ENCODE data around the gene SHBG. TPM values are rescaled to one million over a fixed set of nuclear protein-coding genes. Genes with fewer than 3 reads are reported as not detected.

Gene SHBG
- total RNA-seq, 1 experiment from 2014 or later = not detected

- H3K4me1 ChIP-seq (ENCODE audit: insufficient read depth, low read length, poor library complexity, severe bottlenecking) = no peaks in the 10 kb centered on the region
- no peak overlapping the region for H3K27ac ChIP-seq (ENCODE audit: low read depth, low read length, poor library complexity, severe bottlenecking)
- no peak overlapping the region for H3K4me3 ChIP-seq (ENCODE audit: low read depth, low read length, poor library complexity, severe bottlenecking)
- intact Hi-C loops (cut with micrococcal nuclease; ENCODE audit: unreplicated experiment) = no loop called here
- BruUV-seq (replicated peaks) = no TSS peak
- DNase-seq (ENCODE audit: low spot score) = peak; percentile 36
- H3K36me3 ChIP-seq (ENCODE audit: insufficient read depth, low read length, poor library complexity, severe bottlenecking) = no peaks in the 10 kb centered on the region
- no peak for TF ChIP-seq EZH2 (IDR thresholded peaks at IDR 0.05; ENCODE audit: borderline replicate concordance, low read depth, low read length, poor library complexity, severe bottlenecking)
- 0 out of 2 replicates have a peak, but pooled peaks have one; percentile 12 for TF ChIP-seq CTCF (conservative IDR thresholded peaks at IDR 0.05; ENCODE audit: low read depth, low read length)
- ChIA-PET CTCF (interaction anchor here (0.6 to 1.0 kb wide), 3 partner anchors 54 to 83 kb away, joined by 3 to 5 read pairs (median 3); partner anchors contain the start of genes TP53 and WRAP53), POLR2A (ENCODE audit: low non-redundant PET) (no interaction called here)
- H3K27me3 ChIP-seq (replicated peaks; ENCODE audit: insufficient read depth, low read depth, low read length, poor library complexity) = no peaks in the 10 kb centered on the region
- no peaks in the 10 kb centered on the region for H3K9me3 ChIP-seq (ENCODE audit: low read depth, low read length, poor library complexity, severe bottlenecking)
These were observed 3.2 kb downstream of the SHBG start for GRCh38 chr17:7633093-7633492.

GRCh38 chr17:7634384-7634783, 4.4 kb downstream of the SHBG start:
- intact Hi-C loops (cut with micrococcal nuclease; ENCODE audit: unreplicated experiment) = no loop called here
- TF ChIP-seq EZH2 (IDR thresholded peaks at IDR 0.05; ENCODE audit: borderline replicate concordance, low read depth, low read length, poor library complexity, severe bottlenecking) (no peak), CTCF (conservative IDR thresholded peaks at IDR 0.05; ENCODE audit: low read depth, low read length) (peak; percentile 54)
- no peaks in the 10 kb centered on the region for H3K9me3 ChIP-seq (ENCODE audit: low read depth, low read length, poor library complexity, severe bottlenecking)
- H3K27ac ChIP-seq (ENCODE audit: low read depth, low read length, poor library complexity, severe bottlenecking) = no peak overlapping the region
- CTCF ChIA-PET = no interaction called here
- no peak overlapping the region for H3K4me3 ChIP-seq (ENCODE audit: low read depth, low read length, poor library complexity, severe bottlenecking)
- POLR2A ChIA-PET (ENCODE audit: low non-redundant PET) = no interaction called here
- peak; percentile 57 for DNase-seq (ENCODE audit: low spot score)
- no peaks in the 10 kb centered on the region for H3K27me3 ChIP-seq (replicated peaks; ENCODE audit: insufficient read depth, low read depth, low read length, poor library complexity)
- BruUV-seq (replicated peaks) = no TSS peak
- no peaks in the 10 kb centered on the region for H3K4me1 ChIP-seq (ENCODE audit: insufficient read depth, low read length, poor library complexity, severe bottlenecking)
- H3K36me3 ChIP-seq (ENCODE audit: insufficient read depth, low read length, poor library complexity, severe bottlenecking) = no peaks in the 10 kb centered on the region

- no peak for DNase-seq (ENCODE audit: low spot score)
- intact Hi-C loops (cut with micrococcal nuclease; ENCODE audit: unreplicated experiment) = no loop called here
- no TSS peak for BruUV-seq (replicated peaks)
- no peaks in the 10 kb centered on the region for H3K9me3 ChIP-seq (ENCODE audit: low read depth, low read length, poor library complexity, severe bottlenecking)
- H3K4me1 ChIP-seq (ENCODE audit: insufficient read depth, low read length, poor library complexity, severe bottlenecking) = no peaks in the 10 kb centered on the region
- H3K36me3 ChIP-seq (ENCODE audit: insufficient read depth, low read length, poor library complexity, severe bottlenecking) = no peaks in the 10 kb centered on the region
- POLR2A ChIA-PET (ENCODE audit: low non-redundant PET) = no interaction called here
- no peaks in the 10 kb centered on the region for H3K27me3 ChIP-seq (replicated peaks; ENCODE audit: insufficient read depth, low read depth, low read length, poor library complexity)
- H3K27ac ChIP-seq (ENCODE audit: low read depth, low read length, poor library complexity, severe bottlenecking) = no peak overlapping the region
- CTCF ChIA-PET = interaction anchor here (0.5 kb wide), 1 partner anchor 103 kb away, joined by 3 read pairs; no protein-coding TSS in a partner anchor
- TF ChIP-seq CTCF (conservative IDR thresholded peaks at IDR 0.05; ENCODE audit: low read depth, low read length) (no peak), EZH2 (IDR thresholded peaks at IDR 0.05; ENCODE audit: borderline replicate concordance, low read depth, low read length, poor library complexity, severe bottlenecking) (no peak)
- H3K4me3 ChIP-seq (ENCODE audit: low read depth, low read length, poor library complexity, severe bottlenecking) = no peak overlapping the region
These were observed 6.2 kb downstream of the SHBG start for GRCh38 chr17:7636163-7636562.

Data from A673 (cell line).